HCT116 (cell line): ENCODE data around the gene BPTF.
"Not testable (repeated sequence)": the region's sequence is repeated elsewhere in the genome, so short reads cannot be mapped to it uniquely, and the experiment has no call there.

Experiments used
- EGR1 ChIP-seq: IDR thresholded peaks from 2 replicates; pipeline ENCODE4 v1.6.1; 2012; ENCODE audit warnings: low read depth
- EZH2 ChIP-seq: fragments of 200-600 bp; sonication (generic); IDR thresholded peaks from 2 replicates; pipeline ENCODE4 v1.6.1; 2017; ENCODE audit warnings: antibody characterized with exemption, mixed run types
- EZH2phosphoT487 ChIP-seq: fragments of 200-600 bp; IDR thresholded peaks from 2 replicates; pipeline ENCODE4 v1.6.1; 2018; ENCODE audit warnings: antibody characterized with exemption, borderline replicate concordance
- POLR2A ChIP-seq: IDR thresholded peaks from 2 replicates; pipeline ENCODE4 v1.7.0; 2011; ENCODE audit warnings: borderline replicate concordance; ENCODE audit not compliant: insufficient read depth, insufficient read length; ENCODE audit errors: extremely low read depth
- RAD21 ChIP-seq: IDR thresholded peaks from 2 replicates; pipeline ENCODE4 v1.6.1; 2012; ENCODE audit warnings: low read depth, mild to moderate bottlenecking
- SIN3A ChIP-seq: IDR thresholded peaks from 2 replicates; pipeline ENCODE4 v1.6.1; 2012; ENCODE audit warnings: low read depth
- SRF ChIP-seq: IDR thresholded peaks from 2 replicates; pipeline ENCODE4 v1.6.1; 2012; ENCODE audit warnings: low read depth
- TCF7L2 ChIP-seq: IDR thresholded peaks from 2 replicates; pipeline ENCODE4 v1.7.0; 2011; ENCODE audit warnings: borderline replicate concordance, inconsistent platforms; ENCODE audit not compliant: insufficient read depth, insufficient read length; ENCODE audit errors: extremely low read depth
- ZBTB33 ChIP-seq: IDR thresholded peaks from 2 replicates; pipeline ENCODE4 v1.6.1; 2011; ENCODE audit warnings: mild to moderate bottlenecking, low read length, moderate library complexity; ENCODE audit not compliant: insufficient replicate concordance; ENCODE audit errors: extremely low read depth
- TF ChIP-seq, protein P1 (sequence below), 3 experiments: fragments of 200-600 bp in 1 of 3; sonication (generic) in 1 of 3; IDR thresholded peaks in 2 of 3; conservative IDR thresholded peaks in 1 of 3; 2 replicates each; pipeline ENCODE4 v1.5.1; 2012 to 2017; ENCODE audit warnings: low read depth in 2 of 3, low read length in 2 of 3, antibody characterized with exemption in 1 of 3, borderline replicate concordance in 1 of 3, control low read depth in 1 of 3, mild to moderate bottlenecking in 1 of 3, mixed read lengths in 1 of 3, mixed run types in 1 of 3, moderate library complexity in 1 of 3; ENCODE audit not compliant: insufficient read depth in 1 of 3
- TF ChIP-seq, protein P2 (sequence below): IDR thresholded peaks from 2 replicates; pipeline ENCODE4 v1.6.1; 2012

GRCh38 chr17:68022547-68022946 is 197.2 kb downstream of the BPTF start:
- not testable (repeated sequence) for TF ChIP-seq EZH2phosphoT487, EGR1, POLR2A, SIN3A, TCF7L2, SRF, ZBTB33, EZH2, RAD21
- TF ChIP-seq, protein P1, sequence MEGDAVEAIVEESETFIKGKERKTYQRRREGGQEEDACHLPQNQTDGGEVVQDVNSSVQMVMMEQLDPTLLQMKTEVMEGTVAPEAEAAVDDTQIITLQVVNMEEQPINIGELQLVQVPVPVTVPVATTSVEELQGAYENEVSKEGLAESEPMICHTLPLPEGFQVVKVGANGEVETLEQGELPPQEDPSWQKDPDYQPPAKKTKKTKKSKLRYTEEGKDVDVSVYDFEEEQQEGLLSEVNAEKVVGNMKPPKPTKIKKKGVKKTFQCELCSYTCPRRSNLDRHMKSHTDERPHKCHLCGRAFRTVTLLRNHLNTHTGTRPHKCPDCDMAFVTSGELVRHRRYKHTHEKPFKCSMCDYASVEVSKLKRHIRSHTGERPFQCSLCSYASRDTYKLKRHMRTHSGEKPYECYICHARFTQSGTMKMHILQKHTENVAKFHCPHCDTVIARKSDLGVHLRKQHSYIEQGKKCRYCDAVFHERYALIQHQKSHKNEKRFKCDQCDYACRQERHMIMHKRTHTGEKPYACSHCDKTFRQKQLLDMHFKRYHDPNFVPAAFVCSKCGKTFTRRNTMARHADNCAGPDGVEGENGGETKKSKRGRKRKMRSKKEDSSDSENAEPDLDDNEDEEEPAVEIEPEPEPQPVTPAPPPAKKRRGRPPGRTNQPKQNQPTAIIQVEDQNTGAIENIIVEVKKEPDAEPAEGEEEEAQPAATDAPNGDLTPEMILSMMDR (IDR thresholded peaks at IDR 0.05 in 2 of 3, conservative IDR thresholded peaks at IDR 0.05 in 1 of 3; ENCODE audit: borderline replicate concordance in 1 of 3, insufficient read depth in 1 of 3, low read depth in 2 of 3, low read length in 2 of 3) = peak in 1 of 3 experiments; percentile 44; a peak in 2 of 6 replicates
- TF ChIP-seq, protein P2, sequence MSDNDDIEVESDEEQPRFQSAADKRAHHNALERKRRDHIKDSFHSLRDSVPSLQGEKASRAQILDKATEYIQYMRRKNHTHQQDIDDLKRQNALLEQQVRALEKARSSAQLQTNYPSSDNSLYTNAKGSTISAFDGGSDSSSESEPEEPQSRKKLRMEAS = not testable (repeated sequence)
